T-cell (primary cell): ENCODE results near the gene MYL6B. TPM values are rescaled to one million over a fixed set of nuclear protein-coding genes. Genes with fewer than 3 reads are reported as not detected.

Source experiments
- ATAC-seq, 4 experiments: fragments of 200-7000 bp in 3 of 4; fragments of 150-1000 bp in 1 of 4; cut with Tn5 transposase; replicated peaks in 1 of 4; 1 replicate in 3 of 4; 2 replicates in 1 of 4; pipeline ENCODE4 v1.10.0; 2021; ENCODE audit warnings: moderate library complexity in 3 of 4, mild to moderate bottlenecking in 2 of 4, moderate number of reproducible peaks in 1 of 4
- CTCF ChIA-PET, 2 donors: fragments of 300-600 bp; sonication (Branson Sonifier 250); formaldehyde crosslinking; loops; one replicate each; lab custom pipeline; 2022; ENCODE audit warnings: antibody characterized with exemption in 2 of 2; lab: Charles Lee
- POLR2A ChIA-PET, 2 donors: fragments of 300-600 bp; sonication (Branson Sonifier 250); formaldehyde crosslinking; loops; one replicate each; lab custom pipeline; 2022; ENCODE audit warnings: antibody characterized with exemption in 2 of 2; lab: Charles Lee
- DNase-seq, 35 experiments: peaks; one replicate each; pipeline versions ENCODE4 v3.0.0 to v3.0.0-alpha.2; 2013 to 2023
- H3K27ac ChIP-seq: one replicate; pipeline ENCODE4 v1.5.1; 2013; ENCODE audit warnings: low read length
- H3K27me3 ChIP-seq, 2 experiments: replicated peaks in 1 of 2; 1 replicate in 1 of 2; 2 replicates in 1 of 2; pipeline versions ENCODE4 v1.6.1 to v1.7.0; 2013; ENCODE audit warnings: low read length in 1 of 2, mixed read lengths in 1 of 2; ENCODE audit not compliant: control insufficient read depth in 2 of 2, insufficient read depth in 2 of 2; ENCODE audit errors: extremely low read depth in 1 of 2
- H3K36me3 ChIP-seq, 2 donors: 1 replicate in 1 of 2; 2 replicates in 1 of 2; pipeline versions ENCODE4 v1.6.1 to v1.7.0; 2013; ENCODE audit warnings: low read length in 1 of 2; ENCODE audit not compliant: control insufficient read depth in 2 of 2, insufficient read depth in 1 of 2; ENCODE audit errors: extremely low read depth in 1 of 2
- H3K4me1 ChIP-seq, 2 experiments: 1 replicate in 1 of 2; 2 replicates in 1 of 2; pipeline versions ENCODE4 v1.6.1 to v1.7.0; 2013; ENCODE audit warnings: low read length in 2 of 2, mixed read lengths in 1 of 2; ENCODE audit not compliant: insufficient read depth in 2 of 2, control insufficient read depth in 1 of 2; ENCODE audit errors: extremely low read depth in 1 of 2
- H3K4me3 ChIP-seq, 2 donors: 1 replicate in 1 of 2; 2 replicates in 1 of 2; pipeline versions ENCODE4 v1.5.1 to v1.7.0; 2013; ENCODE audit warnings: mild to moderate bottlenecking in 2 of 2, low read length in 1 of 2, moderate library complexity in 1 of 2; ENCODE audit not compliant: control insufficient read depth in 1 of 2; ENCODE audit errors: extremely low read depth in 1 of 2
- H3K9me3 ChIP-seq: 2 replicates; pipeline ENCODE4 v1.7.0; 2013
- H3K27ac Mint-ChIP-seq, 2 donors: one replicate each; pipeline ENCODE4 v1.8.0; 2020 to 2021; ENCODE audit warnings: mild to moderate bottlenecking in 2 of 2, mixed read lengths in 2 of 2
- H3K27me3 Mint-ChIP-seq, 2 donors: one replicate each; pipeline ENCODE4 v1.8.0; 2021 to 2022; ENCODE audit warnings: mixed read lengths in 2 of 2
- H3K36me3 Mint-ChIP-seq: one replicate; pipeline ENCODE4 v1.8.0; 2021; ENCODE audit warnings: mixed read lengths
- H3K4me1 Mint-ChIP-seq, 3 donors: one replicate each; pipeline ENCODE4 v1.8.0; 2020 to 2022; ENCODE audit warnings: mixed read lengths in 3 of 3, mild to moderate bottlenecking in 1 of 3
- H3K4me3 Mint-ChIP-seq, 3 donors: one replicate each; pipeline ENCODE4 v1.8.0; 2020 to 2022; ENCODE audit warnings: mild to moderate bottlenecking in 3 of 3, mixed read lengths in 3 of 3, moderate library complexity in 3 of 3
- H3K9me3 Mint-ChIP-seq, 3 donors: one replicate each; pipeline ENCODE4 v1.8.0; 2020 to 2022; ENCODE audit warnings: mixed read lengths in 3 of 3
- WGBS: methylation state at CpG from one replicate; pipeline ENCODE4 v1.1.5; 2013; ENCODE audit warnings: missing lambda C conversion rate; ENCODE audit not compliant: insufficient coverage; 5-methylcytosine and 5-hydroxymethylcytosine counted together
- total RNA-seq, 35 experiments: library from RNA in 6 of 35; stranded (reverse) in 6 of 35; fragments of 120-200 nt in 1 of 35; gene quantifications; one replicate each; pipeline versions ENCODE4 v1.2.1 to v1.2.4 and lab custom pipeline; 2013 to 2026

Gene MYL6B
- total RNA-seq, 5 donors from 2014 or later (not counting 1 experiment from before 2014, with no cell fraction given) = 5.9 to 12.4 (median 7.7) TPM

GRCh38 chr12:56129942-56130495 lies 22.4 kb upstream of the MYL6B start:
- ATAC-seq (no peak), DNase-seq (no peak)
- Mint-ChIP-seq H3K9me3 (no peaks in the 10 kb centered on the region), H3K4me3 (peak overlapping the region; percentile 97 to 99 (median 98)), H3K27me3 (no peaks in the 10 kb centered on the region), H3K4me1 (peaks cover 60 to 72% (median 70%) of the 10 kb centered on the region in 3 donors), H3K27ac (peak overlapping the region; percentile 97), H3K36me3 (peaks cover 44% of the 10 kb centered on the region)
- H3K4me1 ChIP-seq = peaks cover 36 to 70% of the 10 kb centered on the region in 2 experiments
- POLR2A ChIA-PET = interaction anchor here in 1 of 2 donors (0.8 kb wide), 1 partner anchor 312 kb away, joined by 3 read pairs; the partner anchor contains the start of gene ORMDL2
- peaks cover 15 to 49% of the 10 kb centered on the region in 2 donors for H3K36me3 ChIP-seq
- WGBS = 71% methylated on average over 7 of the region's 22 CpGs
- peak overlapping the region; percentile 86 to 95 for H3K4me3 ChIP-seq
- no peaks in the 10 kb centered on the region for H3K9me3 ChIP-seq
- peak overlapping the region; percentile 67 for H3K27ac ChIP-seq
- no peaks in the 10 kb centered on the region for H3K27me3 ChIP-seq
- CTCF ChIA-PET = interaction anchor here in 1 of 2 donors (2.7 to 5.8 kb wide), 2 partner anchors 12 to 21 kb away, joined by 8 to 65 read pairs; partner anchors contain the start of genes MYL6B, RPL41 and ZC3H10

- H3K36me3 Mint-ChIP-seq = peaks cover 45% of the 10 kb centered on the region
- H3K27ac ChIP-seq = peak overlapping the region; percentile 67
Observed at GRCh38 chr12:56130876-56131275, 21.5 kb upstream of the MYL6B start.

GRCh38 chr12:56134897-56135296 lies 17.5 kb upstream of the MYL6B start:
- H3K27me3 Mint-ChIP-seq = no peaks in the 10 kb centered on the region
- H3K4me3 ChIP-seq = no peak overlapping the region
- WGBS = 90% methylated on average over 2 of the region's 6 CpGs
- H3K9me3 ChIP-seq = no peaks in the 10 kb centered on the region
- ChIA-PET CTCF (no interaction called here), POLR2A (interaction anchor here in 1 of 2 donors (0.6 to 0.7 kb wide), 2 partner anchors 32 to 406 kb away, joined by 3 to 7 read pairs; no protein-coding TSS in a partner anchor)
- no peaks in the 10 kb centered on the region for H3K9me3 Mint-ChIP-seq
- peaks cover 74% of the 10 kb centered on the region for H3K36me3 Mint-ChIP-seq
- peaks cover 65 to 78% (median 78%) of the 10 kb centered on the region in 3 donors for H3K4me1 Mint-ChIP-seq
- no peaks in the 10 kb centered on the region for H3K27me3 ChIP-seq
- H3K27ac Mint-ChIP-seq = no peak overlapping the region
- peaks cover 17 to 94% of the 10 kb centered on the region in 2 donors for H3K36me3 ChIP-seq
- ATAC-seq (no peak), DNase-seq (no peak)
- no peak overlapping the region for H3K27ac ChIP-seq
- H3K4me1 ChIP-seq = peaks cover 43 to 75% of the 10 kb centered on the region in 2 experiments
- H3K4me3 Mint-ChIP-seq = no peak overlapping the region

More at GRCh38 chr12:56130876-56131275, 21.5 kb upstream of the MYL6B start:
- ATAC-seq = no peak
- H3K9me3 Mint-ChIP-seq = no peaks in the 10 kb centered on the region
- POLR2A ChIA-PET = interaction anchor here in 1 of 2 donors (0.7 kb wide), 1 partner anchor 91 kb away, joined by 3 read pairs; no protein-coding TSS in a partner anchor
- DNase-seq = no peak
- Histone ChIP-seq H3K4me3 (peak overlapping the region in 1 of 2 donors; percentile 95), H3K9me3 (no peaks in the 10 kb centered on the region), H3K4me1 (peaks cover 33 to 62% of the 10 kb centered on the region in 2 experiments), H3K36me3 (peaks cover 15 to 55% of the 10 kb centered on the region in 2 donors), H3K27me3 (no peaks in the 10 kb centered on the region)
- H3K27ac Mint-ChIP-seq = peak overlapping the region; percentile 97
- 93% methylated on average over 1 of the region's 4 CpGs for WGBS
- CTCF ChIA-PET = interaction anchor here (1.1 to 2.7 kb wide), 2 partner anchors 21 to 127 kb away, joined by 3 to 8 read pairs; partner anchors contain the start of genes ANKRD52 (in 1 of the 2) and MYL6B (in 1 of the 2)
- no peaks in the 10 kb centered on the region for H3K27me3 Mint-ChIP-seq
- peaks cover 57 to 73% (median 69%) of the 10 kb centered on the region in 3 donors for H3K4me1 Mint-ChIP-seq
- H3K4me3 Mint-ChIP-seq = peak overlapping the region; percentile 97 to 99 (median 98)

- peak; percentile 44 to 55 (median 48) for ATAC-seq
- Histone ChIP-seq H3K27me3 (no peaks in the 10 kb centered on the region), H3K4me3 (peak overlapping the region in 1 of 2 donors; percentile 10), H3K4me1 (peaks cover 33 to 66% of the 10 kb centered on the region in 2 experiments), H3K36me3 (peaks cover 9 to 93% of the 10 kb centered on the region in 2 donors), H3K9me3 (no peaks in the 10 kb centered on the region), H3K27ac (peak overlapping the region; percentile 5)
- H3K4me1 Mint-ChIP-seq = peaks cover 60 to 76% (median 73%) of the 10 kb centered on the region in 3 donors
- DNase-seq = peak in 1 of 35 experiments; percentile 23
- peaks cover 69% of the 10 kb centered on the region for H3K36me3 Mint-ChIP-seq
- POLR2A ChIA-PET = interaction anchor here (0.5 to 0.7 kb wide), 3 partner anchors 20 to 1617 kb away, joined by 4 to 5 read pairs (median 5); partner anchors contain the start of gene ZC3H10 (in 1 of the 2)
- 0% methylated on average over 1 of the region's 14 CpGs for WGBS
- CTCF ChIA-PET = interaction anchor here (0.8 to 4.2 kb wide), 4 partner anchors 11 to 84 kb away, joined by 3 to 16 read pairs (median 4); partner anchors contain the start of genes ESYT1 (in 1 of the 2) and RNF41 (in 1 of the 2)
- H3K4me3 Mint-ChIP-seq = peak overlapping the region in 1 of 3 donors; percentile 64
- peak overlapping the region; percentile 90 to 92 for H3K27ac Mint-ChIP-seq
- H3K27me3 Mint-ChIP-seq = no peaks in the 10 kb centered on the region
- H3K9me3 Mint-ChIP-seq = no peaks in the 10 kb centered on the region
Observed at GRCh38 chr12:56137853-56138571, 14.4 kb upstream of the MYL6B start.

GRCh38 chr12:56141946-56142784 lies 10.2 kb upstream of the MYL6B start:
- Histone ChIP-seq H3K27me3 (no peaks in the 10 kb centered on the region), H3K27ac (peak overlapping the region; percentile 15), H3K9me3 (no peaks in the 10 kb centered on the region), H3K4me1 (peaks cover 27 to 51% of the 10 kb centered on the region in 2 experiments), H3K36me3 (peaks cover 15 to 80% of the 10 kb centered on the region in 2 donors), H3K4me3 (no peak overlapping the region)
- no peak for ATAC-seq
- Mint-ChIP-seq H3K4me3 (no peak overlapping the region), H3K9me3 (no peaks in the 10 kb centered on the region), H3K27me3 (no peaks in the 10 kb centered on the region), H3K4me1 (peaks cover 57 to 65% (median 62%) of the 10 kb centered on the region in 3 donors), H3K27ac (peak overlapping the region; percentile 83 to 85), H3K36me3 (peaks cover 63% of the 10 kb centered on the region)
- 96% methylated on average over 8 of the region's 19 CpGs for WGBS
- DNase-seq = no peak
- CTCF ChIA-PET = interaction anchor here in 1 of 2 donors (0.6 to 1.2 kb wide), 2 partner anchors 9 to 114 kb away, joined by 3 read pairs; no protein-coding TSS in a partner anchor
- POLR2A ChIA-PET = interaction anchor here in 1 of 2 donors (0.6 kb wide), 2 partner anchors 319 to 336 kb away, joined by 3 read pairs; no protein-coding TSS in a partner anchor
